GM13977 (cell line): Measurements from ENCODE around the gene LAMC1.

ENCODE experiments used
- DNase-seq: peaks from one replicate; pipeline ENCODE4 v3.0.0; 2012; ENCODE audit warnings: low spot score
- CTCF ChIP-seq: IDR thresholded peaks from 2 replicates; pipeline ENCODE4 v1.5.1; 2012; ENCODE audit warnings: mild to moderate bottlenecking, control low read depth; ENCODE audit not compliant: insufficient read depth; ENCODE audit errors: extremely low read depth, missing control alignments
- in situ Hi-C: fragments of 300-500 bp; cut with MboI; formaldehyde crosslinking; loops from one replicate; pipeline ENCODE4 v1.12.0; 2022; ENCODE audit warnings: low sequenced_read_pairs, low pct_unique_long_range_greater_than_20kb, mixed read lengths, inconsistent platforms; ENCODE audit not compliant: unreplicated experiment

LAMC1 gene

GRCh38 chr1:183135336-183135735 lies 112.1 kb downstream of the LAMC1 start:
- in situ Hi-C loops, result no loop called here
- DNase-seq, result no peak
- TF ChIP-seq CTCF, result no peak

- in situ Hi-C loops, result no loop called here
- no peak for TF ChIP-seq CTCF
- DNase-seq, result no peak
Measured at GRCh38 chr1:183137782-183138181, 114.6 kb downstream of the LAMC1 start.

- in situ Hi-C loops, result no loop called here
- no peak for TF ChIP-seq CTCF
- no peak for DNase-seq
Measured at GRCh38 chr1:183138301-183138700, 115.1 kb downstream of the LAMC1 start.

- TF ChIP-seq CTCF, result no peak
- in situ Hi-C loops, result no loop called here
- DNase-seq, result no peak
Measured at GRCh38 chr1:183139281-183139942, 116.2 kb downstream of the LAMC1 start.

GRCh38 chr1:183140633-183141032 lies 117.4 kb downstream of the LAMC1 start:
- TF ChIP-seq CTCF, result no peak
- in situ Hi-C loops, result no loop called here
- no peak for DNase-seq

GRCh38 chr1:183142171-183142570 lies 119.0 kb downstream of the LAMC1 start:
- no peak for DNase-seq
- TF ChIP-seq CTCF, result no peak
- in situ Hi-C loops, result no loop called here
